CD4-positive, CD25-positive, alpha-beta regulatory T cell (primary cell): ENCODE results near the gene FEN1. TPM values are rescaled to one million over a fixed set of nuclear protein-coding genes. Genes with fewer than 3 reads are reported as not detected.

Experiments
- ATAC-seq, 2 donors: fragments of 150-1000 bp; cut with Tn5 transposase; one replicate each; pipeline ENCODE4 v1.10.0; 2021; ENCODE audit warnings: low read depth in 2 of 2, moderate number of reproducible peaks in 2 of 2, moderate library complexity in 1 of 2
- DNase-seq, 3 donors: peaks; one replicate each; pipeline versions ENCODE4 v3.0.0 to v3.0.0-alpha.2; 2012 to 2022; ENCODE audit warnings: mixed read lengths in 1 of 3
- H3K27ac ChIP-seq: one replicate; pipeline ENCODE4 v1.7.0; 2013; ENCODE audit warnings: mild to moderate bottlenecking, low read length; ENCODE audit not compliant: insufficient read depth, poor library complexity, severe bottlenecking
- H3K27me3 ChIP-seq: one replicate; pipeline ENCODE4 v1.7.0; 2013; ENCODE audit warnings: low read length; ENCODE audit not compliant: control insufficient read depth, insufficient read depth
- H3K36me3 ChIP-seq: one replicate; pipeline ENCODE4 v1.7.0; 2013; ENCODE audit warnings: mild to moderate bottlenecking, low read length, moderate library complexity; ENCODE audit not compliant: control insufficient read depth, insufficient read depth
- H3K4me1 ChIP-seq: 2 replicates; pipeline ENCODE4 v1.7.0; 2013; ENCODE audit warnings: mild to moderate bottlenecking, low read length; ENCODE audit not compliant: insufficient read depth, control insufficient read depth, poor library complexity, severe bottlenecking
- H3K4me3 ChIP-seq: one replicate; pipeline ENCODE4 v1.7.0; 2013; ENCODE audit warnings: low read depth, mild to moderate bottlenecking, low read length, moderate library complexity
- H3K9me3 ChIP-seq, 2 experiments: 1 replicate in 1 of 2; 2 replicates in 1 of 2; pipeline ENCODE4 v1.7.0; 2013; ENCODE audit warnings: low read length in 2 of 2, mild to moderate bottlenecking in 1 of 2, moderate library complexity in 1 of 2; ENCODE audit not compliant: control insufficient read depth in 2 of 2
- H3K27ac Mint-ChIP-seq, 3 donors: one replicate each; pipeline ENCODE4 v1.8.0; 2020 to 2022; ENCODE audit warnings: mild to moderate bottlenecking in 3 of 3, mixed read lengths in 3 of 3, moderate library complexity in 2 of 3
- H3K27me3 Mint-ChIP-seq: one replicate; pipeline ENCODE4 v1.8.0; 2022; ENCODE audit warnings: mild to moderate bottlenecking, mixed read lengths
- H3K36me3 Mint-ChIP-seq: one replicate; pipeline ENCODE4 v1.8.0; 2020; ENCODE audit warnings: mixed read lengths
- H3K4me1 Mint-ChIP-seq, 4 donors: one replicate each; pipeline ENCODE4 v1.8.0; 2020 to 2022; ENCODE audit warnings: mixed read lengths in 4 of 4, mild to moderate bottlenecking in 1 of 4
- H3K4me3 Mint-ChIP-seq, 4 donors: one replicate each; pipeline ENCODE4 v1.8.0; 2020 to 2022; ENCODE audit warnings: mild to moderate bottlenecking in 4 of 4, mixed read lengths in 4 of 4, moderate library complexity in 3 of 4
- H3K9me3 Mint-ChIP-seq, 7 donors: one replicate each; pipeline ENCODE4 v1.8.0; 2020 to 2022; ENCODE audit warnings: mixed read lengths in 7 of 7, mild to moderate bottlenecking in 3 of 7, moderate library complexity in 2 of 7
- polyA plus RNA-seq, 4 donors: library from polyadenylated mRNA; unstranded; fragments of 300-500 nt; fragmentation: Illumina TruSeq; gene quantifications; one replicate each; pipeline ENCODE4 v1.2.3, GENCODE V29; 2021
- total RNA-seq: library from RNA; stranded (reverse); gene quantifications from one replicate; pipeline ENCODE4 v1.2.3, GENCODE V29; 2022

The FEN1 gene
- total and polyA plus RNA-seq, 5 donors from 2014 or later = 13.2 to 24.5 (median 22.1) TPM

GRCh38 chr11:61795876-61796526 is 3.3 kb downstream of the FEN1 start:
- H3K9me3 Mint-ChIP-seq = no peaks in the 10 kb centered on the region
- Histone ChIP-seq H3K4me3 (no peak overlapping the region), H3K9me3 (no peaks in the 10 kb centered on the region), H3K4me1 (peaks cover 20% of the 10 kb centered on the region), H3K36me3 (peaks cover 9% of the 10 kb centered on the region), H3K27me3 (no peaks in the 10 kb centered on the region), H3K27ac (no peak overlapping the region)
- no peak overlapping the region for H3K4me3 Mint-ChIP-seq
- ATAC-seq (no peak), DNase-seq (no peak)
- H3K36me3 Mint-ChIP-seq = peaks cover 10% of the 10 kb centered on the region
- H3K27me3 Mint-ChIP-seq = no peaks in the 10 kb centered on the region
- peaks cover 12 to 37% (median 28%) of the 10 kb centered on the region in 4 donors for H3K4me1 Mint-ChIP-seq
- H3K27ac Mint-ChIP-seq = no peak overlapping the region

- Mint-ChIP-seq H3K4me1 (peaks cover 5 to 24% (median 18%) of the 10 kb centered on the region in 4 donors), H3K4me3 (peak overlapping the region in 2 of 4 donors; percentile 1 to 23), H3K27ac (peak overlapping the region in 2 of 3 donors; percentile 30 to 84), H3K9me3 (no peaks in the 10 kb centered on the region), H3K27me3 (no peaks in the 10 kb centered on the region), H3K36me3 (peaks cover 14% of the 10 kb centered on the region)
- H3K4me3 ChIP-seq = peak overlapping the region; percentile 8
- peaks cover 9% of the 10 kb centered on the region for H3K36me3 ChIP-seq
- H3K27me3 ChIP-seq = no peaks in the 10 kb centered on the region
- DNase-seq (peak; percentile 59 to 85 (median 72)), ATAC-seq (no peak)
- no peaks in the 10 kb centered on the region for H3K9me3 ChIP-seq
- H3K4me1 ChIP-seq = peaks cover 9% of the 10 kb centered on the region
- H3K27ac ChIP-seq = no peak overlapping the region
These were observed 4.7 kb downstream of the FEN1 start for GRCh38 chr11:61797263-61797944.

GRCh38 chr11:61799665-61800284 is 7.1 kb downstream of the FEN1 start:
- Mint-ChIP-seq H3K36me3 (peaks cover 22% of the 10 kb centered on the region), H3K27ac (no peak overlapping the region), H3K4me1 (peaks cover 5 to 11% (median 8%) of the 10 kb centered on the region in 4 donors), H3K4me3 (no peak overlapping the region), H3K27me3 (no peaks in the 10 kb centered on the region), H3K9me3 (no peaks in the 10 kb centered on the region)
- no peak overlapping the region for H3K27ac ChIP-seq
- H3K36me3 ChIP-seq = peaks cover 9% of the 10 kb centered on the region
- DNase-seq = no peak
- no peak for ATAC-seq
- H3K9me3 ChIP-seq = no peaks in the 10 kb centered on the region
- H3K4me3 ChIP-seq = no peak overlapping the region
- H3K4me1 ChIP-seq = no peaks in the 10 kb centered on the region
- no peaks in the 10 kb centered on the region for H3K27me3 ChIP-seq

- no peaks in the 10 kb centered on the region for H3K27me3 Mint-ChIP-seq
- ATAC-seq = no peak
- H3K27ac Mint-ChIP-seq = peak overlapping the region in 2 of 3 donors; percentile 43 to 58
These were observed 7.9 kb downstream of the FEN1 start for GRCh38 chr11:61800331-61801281.

GRCh38 chr11:61802605-61803004 is 9.9 kb downstream of the FEN1 start:
- Mint-ChIP-seq H3K27me3 (no peaks in the 10 kb centered on the region), H3K4me3 (no peak overlapping the region), H3K36me3 (peaks cover 17% of the 10 kb centered on the region), H3K9me3 (no peaks in the 10 kb centered on the region), H3K27ac (no peak overlapping the region), H3K4me1 (no peaks in the 10 kb centered on the region)
- DNase-seq = no peak
- Histone ChIP-seq H3K27ac (no peak overlapping the region), H3K4me3 (no peak overlapping the region), H3K27me3 (no peaks in the 10 kb centered on the region), H3K36me3 (no peaks in the 10 kb centered on the region), H3K9me3 (no peaks in the 10 kb centered on the region), H3K4me1 (no peaks in the 10 kb centered on the region)
- ATAC-seq = no peak

More at GRCh38 chr11:61800331-61801281, 7.9 kb downstream of the FEN1 start:
- Histone ChIP-seq H3K36me3 (peaks cover 8% of the 10 kb centered on the region), H3K27ac (no peak overlapping the region), H3K4me3 (no peak overlapping the region), H3K9me3 (no peaks in the 10 kb centered on the region), H3K4me1 (no peaks in the 10 kb centered on the region), H3K27me3 (no peaks in the 10 kb centered on the region)
- peaks cover 5 to 11% (median 8%) of the 10 kb centered on the region in 4 donors for H3K4me1 Mint-ChIP-seq
- DNase-seq = no peak
- H3K36me3 Mint-ChIP-seq = peaks cover 22% of the 10 kb centered on the region
- peak overlapping the region in 2 of 4 donors; percentile 16 to 39 for H3K4me3 Mint-ChIP-seq
- no peaks in the 10 kb centered on the region for H3K9me3 Mint-ChIP-seq

- no peaks in the 10 kb centered on the region for H3K9me3 ChIP-seq
- DNase-seq (no peak), ATAC-seq (no peak)
- H3K4me3 ChIP-seq = no peak overlapping the region
- H3K4me1 Mint-ChIP-seq = peaks cover 0 to 5% (median 0%) of the 10 kb centered on the region in 4 donors
- H3K36me3 Mint-ChIP-seq = peaks cover 17% of the 10 kb centered on the region
- H3K27ac ChIP-seq = no peak overlapping the region
- no peak overlapping the region for H3K27ac Mint-ChIP-seq
- H3K4me1 ChIP-seq = no peaks in the 10 kb centered on the region
- H3K36me3 ChIP-seq = no peaks in the 10 kb centered on the region
- no peaks in the 10 kb centered on the region for H3K9me3 Mint-ChIP-seq
- no peak overlapping the region for H3K4me3 Mint-ChIP-seq
- H3K27me3 Mint-ChIP-seq = no peaks in the 10 kb centered on the region
- H3K27me3 ChIP-seq = no peaks in the 10 kb centered on the region
These were observed 11.4 kb downstream of the FEN1 start for GRCh38 chr11:61803889-61804647.

GRCh38 chr11:61805146-61805545 is 12.4 kb downstream of the FEN1 start:
- peaks cover 0 to 6% (median 0%) of the 10 kb centered on the region in 4 donors for H3K4me1 Mint-ChIP-seq
- Histone ChIP-seq H3K4me3 (no peak overlapping the region), H3K4me1 (no peaks in the 10 kb centered on the region), H3K9me3 (no peaks in the 10 kb centered on the region), H3K27me3 (no peaks in the 10 kb centered on the region), H3K36me3 (no peaks in the 10 kb centered on the region), H3K27ac (no peak overlapping the region)
- peak overlapping the region in 1 of 3 donors; percentile 38 for H3K27ac Mint-ChIP-seq
- no peak for DNase-seq
- H3K36me3 Mint-ChIP-seq = peaks cover 17% of the 10 kb centered on the region
- ATAC-seq = no peak
- H3K27me3 Mint-ChIP-seq = no peaks in the 10 kb centered on the region
- H3K4me3 Mint-ChIP-seq = peak overlapping the region in 1 of 4 donors; percentile 16
- H3K9me3 Mint-ChIP-seq = no peaks in the 10 kb centered on the region
